Panc1 (cell line): Measurements from ENCODE around the gene SLIT3. TPM values are rescaled to one million over a fixed set of nuclear protein-coding genes. Genes with fewer than 3 reads are reported as not detected.

Experiments
- ATAC-seq: fragments of 200-7000 bp; cut with Tn5 transposase; 2 replicates; pipeline ENCODE4 v1.9.1; 2020; ENCODE audit warnings: mild to moderate bottlenecking, moderate library complexity
- BruUV-seq: library from RNA; stranded (reverse); fragments of 400-500 nt; replicated peaks from 2 replicates; lab custom pipeline; 2021; lab: Mats Ljungman, UMichigan
- CTCF ChIA-PET: fragments of 300-600 bp; sonication (Branson Sonifier 250); formaldehyde crosslinking; loops from one replicate; lab custom pipeline; 2022; ENCODE audit warnings: antibody characterized with exemption; lab: Charles Lee
- POLR2A ChIA-PET: fragments of 300-600 bp; sonication (Branson Sonifier 250); formaldehyde crosslinking; loops from one replicate; lab custom pipeline; 2022; ENCODE audit warnings: antibody characterized with exemption; lab: Charles Lee
- DNase-seq: peaks from one replicate; pipeline ENCODE4 v3.0.0-alpha.2; 2010; ENCODE audit warnings: low read depth, low spot score
- H3K27ac ChIP-seq: 2 replicates; pipeline ENCODE4 v1.5.1; 2011; ENCODE audit warnings: mild to moderate bottlenecking, low read length, inconsistent platforms
- H3K27me3 ChIP-seq: fragments of 200-500 bp; sonication (Bioruptor generic); 2 replicates; pipeline ENCODE4 v1.6.0; 2014; ENCODE audit warnings: low read length, inconsistent platforms; ENCODE audit not compliant: control insufficient read depth, insufficient read depth
- H3K36me3 ChIP-seq: fragments of 200-500 bp; sonication (Bioruptor generic); 2 replicates; pipeline ENCODE4 v1.5.1; 2014; ENCODE audit warnings: inconsistent platforms, mild to moderate bottlenecking, low read length, moderate library complexity; ENCODE audit not compliant: control insufficient read depth, insufficient read depth
- H3K4me1 ChIP-seq: 2 replicates; pipeline ENCODE4 v1.5.1; 2011; ENCODE audit warnings: inconsistent platforms, mild to moderate bottlenecking, low read length, moderate library complexity; ENCODE audit not compliant: control insufficient read depth, insufficient read depth
- H3K4me3 ChIP-seq, 2 experiments: 2 replicates each; pipeline ENCODE4 v1.5.1; 2011 to 2012; ENCODE audit warnings: low read depth in 2 of 2, low read length in 2 of 2, mild to moderate bottlenecking in 2 of 2, inconsistent platforms in 1 of 2, moderate library complexity in 1 of 2
- H3K9me3 ChIP-seq: fragments of 200-500 bp; sonication (Bioruptor generic); 2 replicates; pipeline ENCODE4 v1.5.1; 2014; ENCODE audit warnings: low read depth, mild to moderate bottlenecking, inconsistent platforms, low read length, moderate library complexity; ENCODE audit not compliant: control insufficient read depth, insufficient read depth
- POLR2AphosphoS5 ChIP-seq: IDR thresholded peaks from 2 replicates; pipeline ENCODE4 v1.6.1; 2012; ENCODE audit warnings: mild to moderate bottlenecking, low read depth, low read length, moderate library complexity
- REST ChIP-seq, 2 experiments: IDR thresholded peaks; 2 replicates each; pipeline ENCODE4 v1.6.1; 2011 to 2012; ENCODE audit warnings: low read depth in 2 of 2, control low read depth in 1 of 2, low read length in 1 of 2, mild to moderate bottlenecking in 1 of 2, moderate library complexity in 1 of 2; ENCODE audit not compliant: insufficient read depth in 1 of 2
- SIN3A ChIP-seq: IDR thresholded peaks from 2 replicates; pipeline ENCODE4 v1.6.1; 2012; ENCODE audit warnings: low read depth, mild to moderate bottlenecking, low read length, moderate library complexity, borderline replicate concordance; ENCODE audit not compliant: insufficient read depth
- TCF7L2 ChIP-seq: IDR thresholded peaks from 2 replicates; pipeline ENCODE4 v1.6.1; 2011; ENCODE audit warnings: mild to moderate bottlenecking, low read depth, low read length, inconsistent platforms
- in situ Hi-C: cut with HindIII; loops from 2 replicates; pipeline ENCODE4 v1.10.0; 2016; ENCODE audit warnings: low sequenced_read_pairs, low pct_unique_long_range_greater_than_20kb
- intact Hi-C: fragments of 100-400 bp; cut with micrococcal nuclease; formaldehyde crosslinking; loops from one replicate; pipeline ENCODE4 v1.10.0; 2022; ENCODE audit not compliant: unreplicated experiment
- total RNA-seq: library from RNA; stranded (reverse); gene quantifications from one replicate; pipeline ENCODE4 v1.2.1, GENCODE V29; 2021; ENCODE audit not compliant: unreplicated experiment
- TF ChIP-seq, protein P1 (sequence below): fragments of 450-650 bp; IDR thresholded peaks from 2 replicates; pipeline ENCODE4 v1.5.1; 2017; ENCODE audit warnings: mild to moderate bottlenecking

Gene SLIT3
- total RNA-seq, 1 experiment from 2014 or later = 26.4 TPM

GRCh38 chr5:168752012-168752411 is 548.9 kb downstream of the SLIT3 start:
- ChIA-PET CTCF (no interaction called here), POLR2A (no interaction called here)
- in situ Hi-C loops = no loop called here
- Histone ChIP-seq H3K4me1 (no peaks in the 10 kb centered on the region), H3K9me3 (no peaks in the 10 kb centered on the region), H3K27ac (no peak overlapping the region), H3K36me3 (no peaks in the 10 kb centered on the region), H3K4me3 (no peak overlapping the region), H3K27me3 (no peaks in the 10 kb centered on the region)
- no peak for ATAC-seq
- BruUV-seq = no TSS peak
- intact Hi-C loops = no loop called here
- DNase-seq = no peak
- TF ChIP-seq SIN3A (no peak), REST (IDR thresholded peaks at IDR 0.05; ENCODE audit: insufficient read depth in 1 of 2, low read depth in 2 of 2, low read length in 1 of 2) (no peak), TCF7L2 (no peak), POLR2AphosphoS5 (no peak)
- TF ChIP-seq, protein P1, sequence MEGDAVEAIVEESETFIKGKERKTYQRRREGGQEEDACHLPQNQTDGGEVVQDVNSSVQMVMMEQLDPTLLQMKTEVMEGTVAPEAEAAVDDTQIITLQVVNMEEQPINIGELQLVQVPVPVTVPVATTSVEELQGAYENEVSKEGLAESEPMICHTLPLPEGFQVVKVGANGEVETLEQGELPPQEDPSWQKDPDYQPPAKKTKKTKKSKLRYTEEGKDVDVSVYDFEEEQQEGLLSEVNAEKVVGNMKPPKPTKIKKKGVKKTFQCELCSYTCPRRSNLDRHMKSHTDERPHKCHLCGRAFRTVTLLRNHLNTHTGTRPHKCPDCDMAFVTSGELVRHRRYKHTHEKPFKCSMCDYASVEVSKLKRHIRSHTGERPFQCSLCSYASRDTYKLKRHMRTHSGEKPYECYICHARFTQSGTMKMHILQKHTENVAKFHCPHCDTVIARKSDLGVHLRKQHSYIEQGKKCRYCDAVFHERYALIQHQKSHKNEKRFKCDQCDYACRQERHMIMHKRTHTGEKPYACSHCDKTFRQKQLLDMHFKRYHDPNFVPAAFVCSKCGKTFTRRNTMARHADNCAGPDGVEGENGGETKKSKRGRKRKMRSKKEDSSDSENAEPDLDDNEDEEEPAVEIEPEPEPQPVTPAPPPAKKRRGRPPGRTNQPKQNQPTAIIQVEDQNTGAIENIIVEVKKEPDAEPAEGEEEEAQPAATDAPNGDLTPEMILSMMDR = no peak

GRCh38 chr5:168750926-168751325 is 550.0 kb downstream of the SLIT3 start:
- H3K36me3 ChIP-seq = no peaks in the 10 kb centered on the region
- no TSS peak for BruUV-seq
- ATAC-seq (no peak), DNase-seq (no peak)
- intact Hi-C loops = no loop called here
- H3K4me1 ChIP-seq = no peaks in the 10 kb centered on the region
- TF ChIP-seq SIN3A (no peak), TCF7L2 (no peak), POLR2AphosphoS5 (no peak), REST (IDR thresholded peaks at IDR 0.05; ENCODE audit: insufficient read depth in 1 of 2, low read depth in 2 of 2, low read length in 1 of 2) (no peak)
- TF ChIP-seq, protein P1 = no peak
- H3K27me3 ChIP-seq = no peaks in the 10 kb centered on the region
- ChIA-PET POLR2A (no interaction called here), CTCF (no interaction called here)
- in situ Hi-C loops = no loop called here
- no peak overlapping the region for H3K27ac ChIP-seq
- H3K9me3 ChIP-seq = no peaks in the 10 kb centered on the region
- H3K4me3 ChIP-seq = no peak overlapping the region
